ENCODE data around the gene CXCR3.
"Not testable (repeated sequence)": the region's sequence is repeated elsewhere in the genome, so short reads cannot be mapped to it uniquely, and the experiment has no call there.

CXCR3 gene

DNA sequence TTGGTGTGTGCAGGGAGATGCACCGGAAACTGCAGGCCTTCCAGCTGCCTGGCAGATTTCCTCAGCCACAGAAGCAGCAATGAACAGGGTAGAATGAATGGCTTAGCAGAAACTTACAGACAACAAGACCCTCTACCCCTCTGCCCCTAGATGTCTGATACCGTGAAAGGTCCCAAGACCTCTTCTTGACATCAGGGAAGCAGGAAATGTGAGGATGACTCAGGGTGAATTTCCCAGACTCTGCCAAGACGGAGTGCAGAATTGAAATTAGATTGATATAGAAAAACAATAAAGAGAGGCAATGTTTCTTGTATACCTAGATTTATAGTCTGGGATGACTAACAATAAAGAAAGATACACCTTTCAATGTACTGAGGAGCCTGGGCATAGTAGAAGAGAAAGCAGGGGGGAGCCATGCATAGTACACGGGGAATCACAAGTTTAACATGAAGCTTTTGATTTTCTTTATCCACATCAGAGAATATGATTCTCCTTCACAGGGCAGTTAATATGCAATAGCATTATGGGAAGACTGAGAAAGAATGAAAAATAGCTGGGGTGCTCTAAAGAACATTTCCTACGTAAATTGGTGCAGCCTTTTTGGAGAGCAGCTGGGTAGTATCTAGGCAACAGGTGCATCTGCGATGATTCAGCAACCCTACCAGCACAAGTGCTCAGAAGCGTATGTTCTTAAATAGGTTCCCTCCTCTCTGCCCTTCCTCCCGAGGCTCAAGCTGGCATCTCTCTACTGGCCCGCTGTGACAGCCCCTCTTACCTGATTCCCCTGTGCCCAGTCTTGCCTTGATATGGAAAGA lies 18.3 kb upstream of the CXCR3 start:
- DNase-seq = peak; percentile 50

DNA sequence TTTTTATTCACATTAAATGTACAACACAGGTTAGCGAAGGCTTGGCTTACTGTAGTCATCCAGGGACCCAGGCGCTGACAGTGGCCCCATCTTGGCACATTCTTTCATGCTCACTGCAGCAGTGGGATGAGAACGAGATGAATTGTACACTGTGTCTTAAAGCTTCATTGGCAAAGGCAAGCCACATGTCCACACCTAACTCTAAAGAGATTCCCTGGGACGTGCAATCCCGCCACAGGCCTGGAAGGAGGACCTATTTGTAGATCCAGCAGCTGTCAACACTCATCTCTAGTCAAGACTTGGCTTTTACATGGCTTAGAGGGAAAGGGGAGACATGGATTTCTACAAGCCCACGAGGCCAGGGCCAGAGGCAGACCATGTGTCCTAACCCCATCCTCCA lies 16.1 kb upstream of the CXCR3 start:
- no peak for DNase-seq

DNA sequence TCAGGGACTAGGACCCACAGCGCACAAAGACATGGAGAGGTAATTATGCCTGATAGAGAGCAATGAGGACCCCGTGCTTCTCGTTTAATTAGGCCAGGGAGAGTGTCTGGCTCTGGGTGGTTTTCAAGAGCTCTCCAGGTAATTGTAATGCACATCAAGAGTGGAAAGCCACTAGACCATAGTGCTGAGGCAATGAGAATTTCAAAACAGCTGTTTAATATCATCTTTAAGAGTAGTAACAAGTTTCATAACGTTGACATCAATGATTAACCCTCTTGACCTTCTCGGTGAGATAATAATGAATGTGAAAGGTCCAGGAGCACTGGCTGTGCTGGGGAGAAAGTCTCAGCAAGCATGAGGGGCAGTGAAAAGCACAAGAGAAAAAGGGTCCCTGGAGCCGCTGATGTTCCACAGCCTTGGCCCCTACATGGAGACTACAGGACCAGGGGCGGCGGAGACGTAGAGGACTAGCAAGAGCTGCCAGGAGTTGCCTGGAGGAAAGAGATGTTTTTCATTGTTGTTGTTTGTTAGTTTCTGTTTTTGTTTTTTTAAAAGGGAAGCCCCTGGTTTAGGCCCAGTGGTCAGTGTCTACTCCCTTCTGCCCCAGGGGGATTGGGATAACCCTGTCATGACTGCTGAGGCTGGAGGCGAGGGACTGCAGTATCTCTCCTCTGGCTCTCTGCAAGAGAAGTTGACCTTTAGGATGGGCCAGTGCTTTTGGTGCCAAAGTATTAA lies 14.8 kb upstream of the CXCR3 start:
- DNase-seq = peak; percentile 78

DNA sequence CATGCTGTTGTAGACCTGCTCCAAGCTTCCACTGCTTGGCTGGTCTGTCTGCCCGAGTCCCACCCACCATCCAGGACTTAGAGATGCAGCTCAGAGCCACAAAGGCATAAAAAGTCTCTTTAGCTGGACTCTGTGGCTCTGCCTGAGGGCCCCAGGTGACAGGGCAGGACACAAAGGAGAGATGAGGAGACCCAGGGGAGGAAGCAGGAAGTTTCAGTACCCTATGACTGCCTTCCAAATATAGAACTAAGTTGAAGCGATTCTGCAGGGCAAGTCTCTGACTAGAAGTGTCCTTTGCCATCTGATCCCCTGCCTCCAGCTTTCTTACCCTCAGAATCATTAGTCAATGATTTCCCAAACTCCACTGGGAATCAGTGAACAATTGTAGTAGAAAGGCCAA lies 11.2 kb upstream of the CXCR3 start:
- DNase-seq = no peak

DNA sequence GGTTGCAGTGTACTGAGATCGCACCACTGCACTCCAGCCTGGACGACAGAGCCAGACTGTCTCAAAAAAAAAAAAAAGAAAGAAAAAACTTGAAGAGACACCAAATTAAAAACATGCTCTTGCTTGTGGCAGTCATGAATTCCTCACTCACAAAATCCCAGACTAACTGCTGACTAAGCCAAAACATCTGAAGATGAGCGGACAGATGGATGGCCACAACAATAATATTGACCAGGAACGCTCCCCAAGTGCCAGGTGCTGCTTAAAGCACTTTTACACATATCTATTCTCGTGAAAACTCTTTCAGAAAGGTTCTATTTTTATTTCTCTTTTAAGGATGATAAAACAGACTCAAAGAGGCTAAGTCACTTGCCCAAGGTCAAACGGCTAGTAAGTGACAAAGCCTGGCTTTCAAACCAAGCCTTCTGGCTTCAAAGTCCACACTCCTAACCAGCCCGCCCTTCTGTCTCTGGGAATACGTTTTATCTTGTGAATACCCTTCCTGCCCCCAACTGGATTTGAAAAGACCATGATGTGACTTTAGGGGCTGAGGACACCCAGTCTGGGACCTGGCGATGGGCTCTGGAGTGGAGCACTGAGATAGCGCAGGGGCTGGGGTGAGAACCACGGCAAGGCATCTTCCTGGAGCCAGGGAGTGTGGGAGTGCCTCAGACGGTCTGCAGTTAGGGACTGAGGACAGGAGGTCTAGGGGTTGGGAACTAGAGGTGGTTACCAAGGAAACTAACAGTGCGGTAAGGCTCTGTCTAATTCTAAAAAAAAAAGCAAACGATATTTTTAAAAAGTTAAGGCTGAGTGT lies 9.5 kb upstream of the CXCR3 start:
- no peak for DNase-seq

DNA sequence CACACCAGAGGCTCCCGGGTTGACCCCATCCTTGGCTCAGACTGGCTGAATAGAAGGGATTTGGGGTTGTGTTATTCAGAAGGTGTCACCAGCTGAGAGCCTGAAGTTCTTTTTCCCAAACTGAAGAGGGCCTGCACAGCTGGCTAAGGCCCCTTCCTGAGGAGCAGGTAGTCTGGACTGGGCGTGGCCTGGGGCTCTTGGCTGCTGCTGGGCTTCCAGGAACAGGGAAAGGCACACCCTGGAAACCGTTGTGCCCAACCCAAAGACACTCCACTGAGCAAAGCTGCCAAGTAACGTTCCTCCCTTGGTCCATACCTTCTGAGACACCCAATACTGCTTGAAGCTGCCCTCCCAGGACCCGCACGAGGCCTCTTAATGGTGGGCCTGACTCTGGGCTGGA lies 8.3 kb upstream of the CXCR3 start:
- DNase-seq = no peak

DNA sequence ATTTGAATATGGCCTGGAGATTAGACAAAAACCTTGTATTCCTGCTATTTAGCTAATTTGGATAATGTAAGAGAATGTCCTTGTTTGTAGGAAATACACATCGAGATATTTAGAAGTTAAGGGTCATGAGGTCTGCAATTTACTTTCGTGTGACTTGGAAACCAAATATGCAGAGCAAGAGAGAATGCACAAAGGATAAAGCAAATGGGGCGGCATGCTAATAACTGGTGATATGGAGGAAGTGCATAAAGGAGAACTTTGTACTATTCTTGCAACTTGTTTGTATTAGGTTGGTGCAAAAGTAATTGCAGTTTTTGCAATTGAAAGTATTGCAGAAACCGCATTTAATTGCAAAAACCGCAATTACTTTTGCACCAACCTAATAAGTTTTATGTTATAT lies 7.2 kb upstream of the CXCR3 start:
- DNase-seq = no peak

DNA sequence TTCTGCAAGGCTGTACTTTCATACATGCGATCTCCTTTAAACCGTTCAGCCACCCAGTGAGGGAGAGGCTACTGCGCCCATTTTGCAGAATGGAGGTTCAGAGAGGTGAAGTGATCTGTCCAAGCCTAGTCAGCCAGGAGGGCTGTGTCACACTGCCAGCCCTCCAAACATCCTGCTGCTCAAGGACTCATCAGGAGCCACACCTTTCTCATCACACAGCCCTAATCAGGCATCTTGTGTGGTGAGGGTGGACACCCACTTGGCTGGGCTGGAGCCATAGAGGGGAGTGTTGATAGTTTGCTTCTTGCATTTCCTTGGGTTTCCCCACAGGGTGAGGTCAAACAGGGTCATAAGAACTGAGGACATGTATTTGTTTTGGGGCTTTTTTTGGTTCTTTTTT lies 5.4 kb upstream of the CXCR3 start:
- DNase-seq = no peak

DNA sequence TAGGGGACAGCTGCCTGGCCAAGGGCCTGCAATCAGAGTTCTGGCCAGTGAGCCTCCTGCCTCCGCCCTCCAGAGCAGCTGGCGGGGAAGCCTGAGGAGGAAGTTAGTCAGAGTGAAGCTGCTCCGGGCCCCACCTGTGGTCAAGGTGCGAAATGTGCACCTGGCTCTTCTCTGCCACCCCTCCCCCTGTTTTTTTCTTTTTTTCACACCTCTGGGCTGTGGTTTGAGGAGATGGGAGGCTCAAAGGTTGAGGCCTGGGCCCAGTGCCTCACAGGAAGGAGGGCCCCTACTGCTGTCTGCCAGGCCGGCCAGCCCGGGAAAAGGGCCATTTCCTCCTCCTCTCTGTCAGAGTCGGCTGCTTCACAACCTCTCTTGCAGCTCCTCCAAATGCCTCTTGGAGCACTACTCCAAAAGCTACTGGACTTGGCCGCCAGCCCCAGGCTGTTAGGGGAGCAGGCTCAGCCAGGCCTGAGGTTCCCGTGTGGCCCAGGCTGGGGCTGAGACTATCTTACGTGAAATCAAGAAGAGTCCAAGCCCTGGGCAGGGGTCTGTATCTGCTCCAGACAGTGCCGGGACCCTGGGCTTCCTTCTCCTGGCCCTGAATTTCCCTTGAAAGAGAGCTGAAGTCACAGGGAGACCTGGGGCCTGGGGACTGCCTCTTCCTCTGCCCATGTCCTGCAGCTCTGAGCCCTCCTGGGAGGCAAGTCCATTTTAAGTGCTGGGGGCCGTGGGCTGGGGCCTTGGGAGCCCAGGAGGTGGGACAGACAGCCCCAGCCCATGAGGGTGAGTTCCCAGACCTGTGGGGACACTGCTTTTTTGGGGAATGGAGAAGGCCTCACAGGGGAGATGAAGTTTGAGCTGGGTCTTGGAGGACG lies 4.5 kb upstream of the CXCR3 start:
- DNase-seq = peak; percentile 82

DNA sequence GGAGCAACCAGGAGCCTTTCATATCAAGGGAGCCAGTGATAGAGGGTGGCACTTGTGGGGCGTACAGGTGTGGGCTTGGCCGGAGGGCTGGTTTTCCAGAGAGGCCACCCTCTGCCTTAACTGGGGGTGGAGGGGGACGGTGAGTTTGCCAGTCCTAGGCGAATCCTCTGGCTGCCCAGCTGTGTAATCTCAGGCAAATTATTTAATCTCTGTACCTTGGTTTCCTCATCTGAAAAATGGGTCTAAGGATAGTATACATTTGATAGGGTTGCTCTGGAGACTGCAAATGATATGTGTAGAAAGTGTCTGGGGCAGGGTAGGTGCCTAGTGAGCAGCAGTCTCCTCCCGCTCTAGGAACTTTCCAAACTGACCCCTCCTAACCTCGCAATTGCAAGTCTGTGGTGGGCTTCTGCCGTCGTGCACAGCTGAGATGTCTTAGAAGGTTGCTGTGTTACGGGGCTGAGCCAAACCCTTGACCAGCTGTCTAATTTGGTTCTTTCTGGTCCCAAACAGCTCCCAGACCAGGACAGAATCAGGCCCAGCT lies 3.8 kb upstream of the CXCR3 start:
- DNase-seq = no peak

DNA sequence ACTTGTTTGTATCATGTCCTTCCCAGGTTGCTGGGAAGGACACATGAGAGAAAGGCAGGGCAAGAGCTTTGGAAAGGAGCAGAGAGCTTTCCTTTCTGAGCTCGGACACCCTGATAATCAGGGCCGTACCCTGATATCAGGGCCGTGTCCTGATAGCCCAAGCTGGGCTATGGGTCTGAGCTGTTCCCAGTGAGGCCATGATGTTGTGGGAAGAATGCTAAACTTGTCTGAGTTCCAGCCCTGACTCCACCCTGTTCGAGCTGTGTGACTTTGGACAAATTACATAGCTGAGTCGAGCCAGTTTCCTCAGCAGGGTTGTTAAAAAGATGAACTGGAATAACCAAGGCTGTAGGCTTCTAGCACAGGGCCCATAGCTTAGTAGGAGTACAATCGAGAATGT lies 3.3 kb upstream of the CXCR3 start:
- no peak for DNase-seq

DNA sequence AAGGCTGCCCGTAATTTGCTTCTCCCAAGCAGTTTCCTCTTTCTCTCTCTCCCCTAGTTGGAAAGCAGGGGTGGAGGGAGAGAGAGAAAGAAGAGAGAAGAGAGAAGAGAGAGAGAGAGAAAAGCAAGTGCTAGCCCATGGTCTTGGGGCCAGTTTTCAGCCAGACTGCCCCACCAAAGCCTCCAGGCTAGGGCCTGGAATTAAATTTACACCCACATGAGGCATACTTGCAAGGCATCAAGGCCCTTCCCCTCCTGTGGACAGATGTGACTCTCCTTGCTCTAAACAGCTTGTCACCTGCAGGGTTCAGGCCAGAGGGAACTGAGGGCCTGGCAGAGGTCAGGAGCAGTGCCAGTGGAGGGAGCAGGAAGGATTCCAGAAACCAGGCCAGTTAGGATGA lies 1.7 kb upstream of the CXCR3 start:
- no peak for DNase-seq

DNA sequence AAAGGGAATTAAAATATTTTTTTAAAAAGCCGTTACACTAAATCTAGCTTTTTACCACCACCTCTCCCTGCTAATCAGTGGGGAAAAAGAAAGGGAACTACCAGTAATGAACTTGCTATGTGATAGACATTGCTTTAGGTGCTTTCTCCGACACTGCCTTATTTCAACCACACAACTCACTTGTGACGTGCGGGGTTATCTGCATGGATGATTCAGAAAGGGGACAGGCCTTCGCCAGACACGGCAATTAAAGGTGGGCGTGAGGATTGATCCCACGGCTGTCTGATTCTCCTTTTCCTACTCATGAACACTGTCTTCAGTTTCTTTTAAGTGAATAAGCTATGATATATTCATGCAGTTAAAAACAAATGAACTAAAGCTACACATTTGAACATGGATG lies 882 bp upstream of the CXCR3 start:
- no peak for DNase-seq

DNA sequence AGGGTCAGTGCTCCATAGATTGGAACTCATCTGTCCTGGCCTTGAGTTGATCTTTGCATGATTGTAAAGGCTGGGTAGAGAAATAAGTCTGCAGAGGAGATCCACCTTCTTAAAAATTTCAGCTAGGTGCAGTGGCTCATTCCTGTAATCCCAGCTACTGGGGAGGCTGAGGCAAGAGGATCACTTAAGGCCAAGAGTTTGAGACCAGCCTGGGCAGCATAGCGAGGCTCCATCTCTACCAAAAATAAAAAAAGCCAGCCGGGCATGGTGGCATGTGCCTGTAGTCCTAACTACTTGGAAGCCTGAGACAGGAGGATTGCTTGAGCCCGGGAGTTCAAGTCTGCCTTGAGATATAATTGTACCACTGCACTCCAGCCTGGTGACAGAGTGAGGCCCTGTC lies 476 bp upstream of the CXCR3 start:
- DNase-seq = no peak

DNA sequence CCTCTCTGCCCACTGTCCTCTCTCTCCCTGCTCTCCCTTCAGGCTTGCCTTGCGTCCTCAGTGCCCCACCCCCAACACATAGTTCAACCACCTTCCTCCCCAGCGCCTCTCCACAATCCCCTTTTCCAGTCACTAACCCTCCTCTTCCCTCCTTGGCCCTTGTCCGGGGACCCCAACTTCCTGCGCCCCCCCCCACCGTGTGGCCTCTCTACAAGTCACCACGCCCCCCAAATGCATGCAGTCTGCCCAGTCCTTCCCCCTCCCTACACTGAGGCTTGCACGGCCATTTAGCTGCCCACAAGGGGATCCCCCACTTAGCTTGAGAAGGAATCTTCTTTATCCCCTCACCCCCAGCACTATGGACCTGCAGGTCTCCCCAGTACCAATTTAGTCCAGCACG lies 569 bp downstream of the CXCR3 start:
- DNase-seq = no peak

DNA sequence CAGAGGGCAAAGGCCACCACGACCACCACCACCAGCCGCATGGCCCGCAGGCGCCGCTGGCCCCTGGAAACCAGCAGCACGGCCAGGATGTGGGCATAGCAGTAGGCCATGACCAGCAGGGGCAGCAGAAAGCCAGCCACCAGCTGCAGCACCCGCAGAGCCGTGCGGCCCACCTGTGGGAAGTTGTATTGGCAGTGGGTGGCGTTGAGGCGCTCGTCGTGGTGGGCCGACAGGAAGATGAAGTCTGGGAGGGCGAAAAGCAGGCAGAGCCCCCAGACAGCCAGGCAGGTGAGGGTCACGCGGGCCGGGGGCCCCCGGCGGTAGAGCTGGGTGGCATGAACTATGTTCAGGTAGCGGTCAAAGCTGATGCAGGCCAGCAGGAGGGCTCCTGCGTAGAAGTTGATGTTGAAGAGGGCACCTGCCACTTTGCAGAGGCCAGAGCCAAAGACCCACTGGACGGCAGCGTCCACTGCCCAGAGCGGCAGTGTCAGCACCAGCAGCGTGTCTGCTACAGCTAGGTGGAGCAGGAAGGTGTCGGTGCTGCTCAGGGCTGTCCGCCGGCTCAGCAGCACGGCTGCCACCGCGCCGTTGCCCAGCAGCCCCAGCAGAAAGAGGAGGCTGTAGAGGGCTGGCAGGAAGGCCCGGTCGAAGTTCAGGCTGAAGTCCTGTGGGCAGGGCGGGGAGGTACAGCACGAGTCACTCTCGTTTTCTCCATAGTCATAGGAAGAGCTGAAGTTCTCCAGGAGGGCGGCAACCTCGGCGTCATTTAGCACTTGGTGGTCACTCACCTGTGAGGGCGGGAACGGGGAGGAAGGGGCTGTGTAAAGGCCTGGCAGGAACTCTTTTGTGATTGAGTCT lies 1.4 kb downstream of the CXCR3 start:
- no peak for DNase-seq

DNA sequence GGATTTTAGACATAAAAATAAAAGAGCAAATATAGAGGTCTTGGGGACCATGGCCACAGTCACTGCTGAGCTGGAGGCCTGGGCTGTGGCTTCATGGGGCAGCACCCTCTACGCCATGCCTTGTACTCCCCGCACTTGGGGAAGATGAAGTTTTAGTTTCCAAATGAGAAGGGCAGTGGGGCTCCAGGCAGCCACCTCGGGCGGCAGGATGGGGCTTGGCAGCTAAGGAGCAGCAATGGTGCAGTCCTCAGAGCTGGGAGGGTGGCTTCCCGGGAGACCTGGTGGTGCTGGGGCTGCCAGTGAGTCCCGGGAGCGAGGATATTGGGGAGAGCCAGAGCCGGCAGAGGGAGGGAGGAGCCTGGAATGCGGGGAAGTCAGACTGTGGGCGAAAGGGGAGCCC lies 2.4 kb downstream of the CXCR3 start:
- DNase-seq = no peak

DNA sequence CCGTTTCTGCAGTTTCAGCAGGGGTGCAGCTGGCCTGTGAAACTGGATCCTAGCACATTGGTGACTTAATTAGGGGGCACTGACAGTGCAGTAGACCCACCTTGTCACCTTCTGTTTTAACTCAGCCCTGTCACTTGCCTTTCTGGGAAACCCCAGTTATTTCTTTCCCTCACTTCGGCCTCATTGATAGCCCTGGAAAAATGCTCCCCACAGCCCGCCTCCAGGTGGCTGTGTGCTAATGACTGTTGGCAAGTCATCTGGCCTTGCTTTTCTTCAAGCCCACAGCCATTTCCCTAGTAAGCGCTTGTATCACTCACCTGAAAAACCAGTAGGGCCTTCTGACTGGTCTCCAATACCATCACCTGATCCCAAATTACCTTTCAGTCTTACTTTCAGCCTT lies 3.3 kb downstream of the CXCR3 start:
- DNase-seq = no peak

DNA sequence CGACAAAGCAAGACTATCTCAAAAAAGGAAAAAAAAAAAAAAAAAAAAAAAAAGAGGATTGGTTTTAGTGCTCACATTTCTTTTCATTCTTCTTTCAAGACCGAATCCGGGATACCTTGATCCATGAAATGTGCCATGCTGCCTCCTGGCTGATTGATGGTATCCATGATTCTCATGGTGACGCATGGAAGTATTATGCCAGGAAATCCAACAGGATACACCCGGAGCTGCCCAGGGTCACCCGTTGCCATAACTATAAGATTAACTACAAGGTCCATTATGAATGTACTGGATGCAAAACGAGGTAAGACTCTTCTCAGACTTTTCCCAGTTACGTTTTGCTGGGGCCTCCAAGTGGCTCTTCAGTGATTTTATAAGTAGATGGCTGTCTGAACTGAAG lies 6.1 kb downstream of the CXCR3 start:
- DNase-seq = no peak

DNA sequence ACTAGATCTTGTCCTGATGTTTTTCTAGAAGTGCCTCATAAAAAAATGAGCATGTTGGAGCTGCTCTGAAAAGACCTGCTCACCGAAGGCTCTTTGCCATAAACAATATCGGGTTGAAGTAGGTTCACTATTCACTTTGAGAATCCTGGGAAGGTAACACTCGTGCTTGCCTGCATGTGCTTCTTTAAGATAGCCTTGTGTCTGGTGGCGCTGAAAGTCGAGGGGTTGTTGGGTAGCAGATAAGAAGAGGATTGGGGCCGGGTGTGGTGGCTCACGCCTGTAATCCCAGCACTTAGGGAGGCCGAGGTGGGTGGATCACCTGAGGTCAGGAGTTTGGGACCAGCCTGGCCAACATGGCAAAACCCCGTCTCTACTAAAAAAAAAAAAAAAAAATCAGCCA lies 6.6 kb downstream of the CXCR3 start:
- not testable (repeated sequence) for DNase-seq

DNA sequence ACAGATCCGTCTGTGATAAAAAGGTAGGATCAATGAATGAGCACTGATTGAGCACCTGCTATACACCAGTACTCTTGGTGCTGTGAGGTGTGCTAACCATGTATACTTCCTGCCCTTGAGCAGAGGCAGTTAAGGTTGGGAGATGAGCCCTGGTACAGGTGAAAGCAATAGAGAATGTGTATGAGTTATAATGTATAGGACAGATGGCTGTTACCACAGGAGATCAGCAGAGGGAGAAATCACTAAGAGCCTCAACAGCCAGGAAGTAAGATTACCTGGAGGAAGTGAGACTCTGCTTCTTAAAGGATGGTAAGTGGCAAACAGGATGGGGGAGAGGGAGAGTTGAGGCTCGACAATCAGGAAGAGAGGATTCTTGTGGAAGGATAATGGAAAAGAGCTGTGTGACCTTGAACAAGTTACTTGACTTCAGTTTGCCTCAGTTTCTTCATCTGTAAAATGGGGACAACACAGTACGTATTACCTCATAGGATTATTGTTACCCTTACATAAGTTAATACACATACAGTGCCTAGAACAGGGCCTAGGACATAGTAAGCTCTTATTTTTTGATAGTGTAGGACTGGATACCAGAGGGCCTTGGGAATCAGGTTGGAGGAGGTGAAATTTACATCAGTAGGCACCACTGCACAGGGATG lies 9.1 kb downstream of the CXCR3 start:
- no peak for DNase-seq
